GM12874 (cell line): ENCODE results near the gene SHOX.

ENCODE experiments used
- CTCF ChIP-seq: IDR thresholded peaks from 2 replicates; pipeline ENCODE4 v1.5.1; 2011; ENCODE audit warnings: low read depth, mild to moderate bottlenecking, control low read depth, low read length, moderate library complexity; ENCODE audit not compliant: insufficient read depth

Gene SHOX

GRCh38 chrX:635428-636090, 5.0 kb downstream of the SHOX start:
- TF ChIP-seq CTCF = no peak

- TF ChIP-seq CTCF = no peak
Measured at GRCh38 chrX:636981-637659, 6.5 kb downstream of the SHOX start.

- no peak for TF ChIP-seq CTCF
Measured at GRCh38 chrX:637660-638481, 7.3 kb downstream of the SHOX start.

GRCh38 chrX:638482-639131, 8.0 kb downstream of the SHOX start:
- no peak for TF ChIP-seq CTCF

GRCh38 chrX:639151-639550, 8.6 kb downstream of the SHOX start:
- TF ChIP-seq CTCF = no peak

GRCh38 chrX:640641-641040, 10.1 kb downstream of the SHOX start:
- no peak for TF ChIP-seq CTCF

- no peak for TF ChIP-seq CTCF
Measured at GRCh38 chrX:641671-642435, 11.3 kb downstream of the SHOX start.
